SK-N-SH (cell line): ENCODE data around the gene IMPDH1. TPM values are rescaled to one million over a fixed set of nuclear protein-coding genes. Genes with fewer than 3 reads are reported as not detected.

Experiments
- CTCF ChIA-PET: fragments of 300-600, 350-600 bp; formaldehyde crosslinking; extraction: SDS; loops from one replicate; lab custom pipeline; 2021; lab: Yijun Ruan, JAX
- POLR2A ChIA-PET: fragments of 350-600 bp; sonication (Branson Sonifier 250); formaldehyde crosslinking; extraction: SDS; loops from one replicate; lab custom pipeline; 2020; ENCODE audit warnings: antibody characterized with exemption, inconsistent platforms; lab: Yijun Ruan, JAX
- DNase-seq: peaks from one replicate; pipeline ENCODE4 v3.0.0; 2012
- H2AFZ ChIP-seq: fragments of 200-600 bp; sonication (generic); 2 replicates; pipeline ENCODE4 v1.8.1; 2016; ENCODE audit warnings: antibody characterized with exemption, mild to moderate bottlenecking, low read depth
- H3F3A ChIP-seq: fragments of 200-600 bp; sonication (generic); replicated peaks from 2 replicates; pipeline ENCODE3; 2016; ENCODE audit warnings: antibody characterized with exemption, mild to moderate bottlenecking; ENCODE audit not compliant: insufficient read depth
- H3K27ac ChIP-seq, 2 experiments: fragments of 200-500 bp in 1 of 2; fragments of 200-600 bp in 1 of 2; sonication (Bioruptor generic) in 1 of 2; sonication (generic), shearing (Covaris generic) in 1 of 2; 2 replicates each; pipeline versions ENCODE4 v1.5.1 to v1.6.1; 2014 to 2016; ENCODE audit warnings: low read depth in 2 of 2, inconsistent platforms in 1 of 2, low read length in 1 of 2, mild to moderate bottlenecking in 1 of 2, mixed read lengths in 1 of 2
- H3K27me3 ChIP-seq: fragments of 200-600 bp; sonication (generic), shearing (Covaris generic); 2 replicates; pipeline ENCODE4 v1.6.1; 2016; ENCODE audit warnings: mixed run types; ENCODE audit not compliant: insufficient read depth
- H3K36me3 ChIP-seq, 2 experiments: fragments of 200-500 bp in 1 of 2; fragments of 200-600 bp in 1 of 2; sonication (Bioruptor generic) in 1 of 2; sonication (generic) in 1 of 2; replicated peaks in 1 of 2; 2 replicates each; pipeline versions ENCODE3 to v1.5.1; 2014 to 2016; ENCODE audit warnings: low read length in 1 of 2, mild to moderate bottlenecking in 1 of 2; ENCODE audit not compliant: insufficient read depth in 2 of 2, control insufficient read depth in 1 of 2
- H3K4me1 ChIP-seq, 2 experiments: fragments of 200-500 bp in 1 of 2; fragments of 200-600 bp in 1 of 2; sonication (Bioruptor generic) in 1 of 2; sonication (generic), shearing (Covaris generic) in 1 of 2; 2 replicates each; pipeline versions ENCODE4 v1.5.1 to v1.6.1; 2014 to 2016; ENCODE audit warnings: low read depth in 1 of 2, low read length in 1 of 2, mixed run types in 1 of 2; ENCODE audit not compliant: insufficient read depth in 2 of 2, control insufficient read depth in 1 of 2
- H3K4me2 ChIP-seq: fragments of 200-600 bp; sonication (generic), shearing (Covaris generic); 2 replicates; pipeline ENCODE4 v1.6.1; 2017; ENCODE audit warnings: mixed run types
- H3K4me3 ChIP-seq, 2 experiments: fragments of 200-500 bp in 1 of 2; fragments of 200-600 bp in 1 of 2; sonication (Bioruptor generic) in 1 of 2; sonication (generic), shearing (Covaris generic) in 1 of 2; 2 replicates each; pipeline versions ENCODE4 v1.5.1 to v1.8.1; 2014 to 2016; ENCODE audit warnings: low read depth in 2 of 2, inconsistent platforms in 1 of 2, low read length in 1 of 2, mild to moderate bottlenecking in 1 of 2, mixed read lengths in 1 of 2, moderate library complexity in 1 of 2
- H3K79me2 ChIP-seq: fragments of 200-600 bp; sonication (generic); 2 replicates; pipeline ENCODE4 v1.8.1; 2017; ENCODE audit warnings: mild to moderate bottlenecking; ENCODE audit not compliant: insufficient read depth
- H3K9ac ChIP-seq: fragments of 200-600 bp; sonication (generic); 2 replicates; pipeline ENCODE4 v1.6.1; 2017; ENCODE audit warnings: mixed run types
- H3K9me2 ChIP-seq: fragments of 200-600 bp; sonication (generic); 2 replicates; pipeline ENCODE4 v1.6.1; 2017; ENCODE audit warnings: mixed run types
- H3K9me3 ChIP-seq: fragments of 200-600 bp; sonication (generic); 2 replicates; pipeline ENCODE4 v1.6.1; 2017; ENCODE audit warnings: mixed run types, mild to moderate bottlenecking, moderate library complexity
- H4K20me1 ChIP-seq: fragments of 200-600 bp; sonication (generic); 2 replicates; pipeline ENCODE4 v1.6.1; 2017; ENCODE audit warnings: mild to moderate bottlenecking, mixed run types; ENCODE audit not compliant: insufficient read depth
- CHD2 ChIP-seq: fragments of 150-350 bp; IDR thresholded peaks from 2 replicates; pipeline ENCODE4 v1.6.1; 2018; ENCODE audit warnings: low read length; ENCODE audit not compliant: partially characterized antibody
- ELF1 ChIP-seq: IDR thresholded peaks from 2 replicates; pipeline ENCODE4 v1.4.0; 2012
- EZH2phosphoT487 ChIP-seq: fragments of 200-600 bp; sonication (generic); IDR thresholded peaks from 2 replicates; pipeline ENCODE4 v1.6.1; 2017; ENCODE audit warnings: low read depth, mixed run types, mild to moderate bottlenecking, antibody characterized with exemption, moderate library complexity, borderline replicate concordance
- GATA2 ChIP-seq: sonication (generic); formaldehyde crosslinking; IDR thresholded peaks from 2 replicates; pipeline ENCODE4 v1.5.0; 2020; ENCODE audit warnings: mild to moderate bottlenecking, missing genetic modification reagents
- MEF2A ChIP-seq: IDR thresholded peaks from 2 replicates; pipeline ENCODE4 v1.4.0; 2012; ENCODE audit warnings: low read depth, borderline replicate concordance
- NFIC ChIP-seq: IDR thresholded peaks from 2 replicates; pipeline ENCODE4 v1.4.0; 2012; ENCODE audit warnings: borderline replicate concordance
- NRF1 ChIP-seq: IDR thresholded peaks from 2 replicates; pipeline ENCODE4 v1.6.1; 2012; ENCODE audit warnings: low read depth, mild to moderate bottlenecking, low read length
- PBX3 ChIP-seq: IDR thresholded peaks from 2 replicates; pipeline ENCODE4; 2012
- RAD21 ChIP-seq: IDR thresholded peaks from 2 replicates; pipeline ENCODE4 v1.6.1; 2012; ENCODE audit warnings: mild to moderate bottlenecking, low read length
- REST ChIP-seq: IDR thresholded peaks from 2 replicates; pipeline ENCODE4 v1.6.1; 2012; ENCODE audit warnings: mild to moderate bottlenecking, low read depth, low read length, moderate library complexity
- SIN3A ChIP-seq: IDR thresholded peaks from 2 replicates; pipeline ENCODE4 v1.6.1; 2012; ENCODE audit warnings: low read depth, mild to moderate bottlenecking, low read length, moderate library complexity, borderline replicate concordance
- SMC3 ChIP-seq: IDR thresholded peaks from 2 replicates; pipeline ENCODE4 v1.6.1; 2012; ENCODE audit warnings: low read depth, low read length, improper control_type of control experiment
- TAF1 ChIP-seq: IDR thresholded peaks from 2 replicates; pipeline ENCODE4 v1.6.1; 2012; ENCODE audit warnings: low read depth, mild to moderate bottlenecking, low read length, moderate library complexity, borderline replicate concordance
- TCF12 ChIP-seq: IDR thresholded peaks from 2 replicates; pipeline ENCODE4 v1.4.0; 2012
- USF1 ChIP-seq: IDR thresholded peaks from 2 replicates; pipeline ENCODE4 v1.4.0; 2012; ENCODE audit warnings: low read depth, borderline replicate concordance
- USF2 ChIP-seq: fragments of 150-350 bp; IDR thresholded peaks from 2 replicates; pipeline ENCODE4 v1.6.1; 2017; ENCODE audit warnings: antibody characterized with exemption, low read length, low read depth, borderline replicate concordance
- ZBTB33 ChIP-seq: IDR thresholded peaks from 2 replicates; pipeline ENCODE4 v1.4.0; 2012; ENCODE audit warnings: low read depth, borderline replicate concordance
- WGBS: methylation state at CpG from one replicate; pipeline ENCODE4 v1.1.6; 2017; ENCODE audit warnings: low lambda C conversion rate; 5-methylcytosine and 5-hydroxymethylcytosine counted together
- polyA plus RNA-seq, 3 experiments: library from polyadenylated mRNA; depleted of rRNA; stranded (reverse); fragments of >200 nt; gene quantifications; 2 replicates each; pipeline ENCODE4 v1.2.3, GENCODE V29; 2012

Gene IMPDH1
- polyA plus RNA-seq, 1 of the 3 experiments (the other 2 are of a cell fraction), result 80.4 TPM

GRCh38 chr7:128352153-128352537, 57.6 kb downstream of the IMPDH1 start:
- Histone ChIP-seq H3K4me2 (no peak overlapping the region), H3K27me3 (peaks cover 7% of the 10 kb centered on the region; the same call in 1 of the 2 replicates), H3F3A (no peaks in the 10 kb centered on the region), H3K9me2 (no peaks in the 10 kb centered on the region), H3K27ac (peak overlapping the region in 1 of 2 experiments; percentile 45; a peak in 1 of 4 replicates), H2AFZ (no peak overlapping the region), H3K4me1 (peaks cover 0 to 64% of the 10 kb centered on the region in 2 experiments; a peak in 2 of 4 replicates), H3K36me3 (no peaks in the 10 kb centered on the region), H3K4me3 (no peak overlapping the region), H3K9me3 (no peaks in the 10 kb centered on the region), H4K20me1 (no peaks in the 10 kb centered on the region), H3K9ac (no peak overlapping the region), H3K79me2 (no peaks in the 10 kb centered on the region)
- peak; percentile 7; the same call in 1 of the 2 replicates for TF ChIP-seq SMC3
- no peak for TF ChIP-seq NRF1
- WGBS, result 88% methylated on average over 24 of the region's 34 CpGs
- CTCF ChIA-PET, result interaction anchor here (1.4 to 17.6 kb wide), 7 partner anchors 32 to 75 kb away, joined by 3 to 1786 read pairs (median 8); partner anchors contain the start of gene IMPDH1
- POLR2A ChIA-PET, result no interaction called here
- DNase-seq, result peak; percentile 63

- POLR2A ChIA-PET, result interaction anchor here (0.6 to 5.1 kb wide), 2 partner anchors 23 to 37 kb away, joined by 3 to 107 read pairs; no protein-coding TSS in a partner anchor
- Histone ChIP-seq H3K79me2 (no peaks in the 10 kb centered on the region), H3K36me3 (no peaks in the 10 kb centered on the region), H3K4me3 (no peak overlapping the region), H4K20me1 (no peaks in the 10 kb centered on the region), H3K4me2 (no peak overlapping the region), H3K27ac (peak overlapping the region in 1 of 2 experiments; percentile 92; a peak in 2 of 4 replicates), H3K27me3 (peaks cover 7% of the 10 kb centered on the region; the same call in 1 of the 2 replicates), H3K9me2 (no peaks in the 10 kb centered on the region), H3K9me3 (no peaks in the 10 kb centered on the region), H3K9ac (no peak overlapping the region), H2AFZ (no peak overlapping the region), H3F3A (no peaks in the 10 kb centered on the region), H3K4me1 (peaks cover 0 to 58% of the 10 kb centered on the region in 2 experiments; a peak in 2 of 4 replicates)
- WGBS, result 91% methylated on average over 51 of the region's 97 CpGs
- peak; percentile 48 for DNase-seq
- CTCF ChIA-PET, result interaction anchor here (5.3 to 15.8 kb wide), 4 partner anchors 14 to 109 kb away, joined by 62 to 1786 read pairs (median 413); partner anchors contain the start of genes IMPDH1 and PRRT4
- no peak for TF ChIP-seq GATA2 (CRISPR knock-in tag)
- TF ChIP-seq USF1, result no peak
- TF ChIP-seq RAD21, result no peak
- TF ChIP-seq PBX3, result no peak
- TF ChIP-seq TAF1, result no peak
- no peak for TF ChIP-seq TCF12
- no peak for TF ChIP-seq ZBTB33
- no peak for TF ChIP-seq ELF1
- TF ChIP-seq MEF2A, result no peak
- TF ChIP-seq SIN3A, result no peak
- TF ChIP-seq USF2, result no peak
- no peak for TF ChIP-seq REST
- no peak for TF ChIP-seq EZH2phosphoT487
- no peak for TF ChIP-seq NFIC
- TF ChIP-seq CHD2, result no peak
Observed at GRCh38 chr7:128351296-128352152, 58.3 kb downstream of the IMPDH1 start.
